H9 (cell line): ENCODE data around the gene RCSD1. TPM values are rescaled to one million over a fixed set of nuclear protein-coding genes. Genes with fewer than 3 reads are reported as not detected.

Experiments used
- DNase-seq: peaks from one replicate; pipeline ENCODE4 v3.0.0-alpha.2; 2017
- H2AFZ ChIP-seq: one replicate; pipeline ENCODE4 v1.6.1; 2013; ENCODE audit warnings: mild to moderate bottlenecking, low read length, control low read depth, moderate library complexity
- H2AK5ac ChIP-seq: 2 replicates; pipeline ENCODE4 v1.6.1; 2013; ENCODE audit warnings: low read length, control low read depth, mixed read lengths; ENCODE audit not compliant: insufficient read length
- H2BK120ac ChIP-seq: one replicate; pipeline ENCODE4 v1.6.1; 2013; ENCODE audit warnings: low read depth, mild to moderate bottlenecking, low read length, control low read depth, inconsistent platforms; ENCODE audit not compliant: poor library complexity, severe bottlenecking
- H2BK12ac ChIP-seq: 2 replicates; pipeline ENCODE4 v1.6.1; 2013; ENCODE audit warnings: low read length, control low read depth, mixed read lengths, low read depth; ENCODE audit not compliant: insufficient read length
- H2BK15ac ChIP-seq: 2 replicates; pipeline ENCODE4 v1.6.1; 2013; ENCODE audit warnings: low read depth, low read length, control low read depth
- H2BK20ac ChIP-seq: one replicate; pipeline ENCODE4 v1.6.1; 2013; ENCODE audit warnings: low read depth, mild to moderate bottlenecking, low read length, control low read depth, inconsistent platforms; ENCODE audit not compliant: poor library complexity, severe bottlenecking
- H2BK5ac ChIP-seq: 2 replicates; pipeline ENCODE4 v1.6.1; 2013; ENCODE audit warnings: low read length, control low read depth, mixed read lengths; ENCODE audit not compliant: insufficient read length
- H3K14ac ChIP-seq: 2 replicates; pipeline ENCODE4 v1.6.1; 2013; ENCODE audit warnings: low read length, control low read depth; ENCODE audit not compliant: insufficient read depth
- H3K18ac ChIP-seq: 2 replicates; pipeline ENCODE4 v1.6.1; 2013; ENCODE audit warnings: low read depth, mild to moderate bottlenecking, mixed read lengths, low read length, control low read depth; ENCODE audit not compliant: insufficient read length
- H3K23ac ChIP-seq: 2 replicates; pipeline ENCODE4 v1.6.1; 2013; ENCODE audit warnings: low read length, control low read depth, mixed read lengths, low read depth; ENCODE audit not compliant: insufficient read length
- H3K23me2 ChIP-seq: 2 replicates; pipeline ENCODE4 v1.6.1; 2013; ENCODE audit warnings: low read depth, mild to moderate bottlenecking, mixed read lengths, low read length, control low read depth; ENCODE audit not compliant: insufficient read length, poor library complexity, severe bottlenecking
- H3K27ac ChIP-seq: 2 replicates; pipeline ENCODE4 v1.5.1; 2013; ENCODE audit warnings: low read length, control low read depth, mixed read lengths, low read depth; ENCODE audit not compliant: insufficient read length
- H3K27me3 ChIP-seq: 2 replicates; pipeline ENCODE4 v1.6.1; 2013; ENCODE audit warnings: low read length, control low read depth, inconsistent platforms; ENCODE audit not compliant: insufficient read depth
- H3K4ac ChIP-seq: 2 replicates; pipeline ENCODE4 v1.6.1; 2013; ENCODE audit warnings: low read depth, mild to moderate bottlenecking, control low read depth, inconsistent platforms, low read length, moderate library complexity
- H3K4me1 ChIP-seq: 2 replicates; pipeline ENCODE4 v1.6.1; 2013; ENCODE audit warnings: low read length, control low read depth, inconsistent platforms; ENCODE audit not compliant: insufficient read depth
- H3K4me2 ChIP-seq: 2 replicates; pipeline ENCODE4 v1.6.1; 2013; ENCODE audit warnings: low read length, control low read depth, mixed read lengths; ENCODE audit not compliant: insufficient read length, insufficient read depth
- H3K56ac ChIP-seq: 2 replicates; pipeline ENCODE4 v1.6.1; 2013; ENCODE audit warnings: low read depth, mild to moderate bottlenecking, mixed read lengths, low read length, control low read depth; ENCODE audit not compliant: insufficient read length
- H3K79me1 ChIP-seq: 2 replicates; pipeline ENCODE4 v1.6.1; 2013; ENCODE audit warnings: low read depth, mild to moderate bottlenecking, moderate library complexity, low read length, control low read depth, inconsistent platforms; ENCODE audit not compliant: insufficient read depth, poor library complexity, severe bottlenecking
- H3K79me2 ChIP-seq: 2 replicates; pipeline ENCODE4 v1.6.1; 2013; ENCODE audit warnings: low read length, control low read depth, inconsistent platforms; ENCODE audit not compliant: insufficient read depth
- H3K9ac ChIP-seq: 2 replicates; pipeline ENCODE4 v1.6.1; 2013; ENCODE audit warnings: low read length, control low read depth, mixed read lengths; ENCODE audit not compliant: insufficient read length; ENCODE audit errors: extremely low read depth
- H3K9me3 ChIP-seq: one replicate; pipeline ENCODE4 v1.6.1; 2013; ENCODE audit warnings: low read depth, low read length, inconsistent platforms; ENCODE audit not compliant: control insufficient read depth
- H3T11ph ChIP-seq: one replicate; pipeline ENCODE4 v1.6.1; 2013; ENCODE audit warnings: mild to moderate bottlenecking, low read length, control low read depth, inconsistent platforms
- H4K20me1 ChIP-seq: one replicate; pipeline ENCODE4 v1.6.1; 2013; ENCODE audit not compliant: control insufficient read depth, insufficient read length, insufficient read depth
- H4K5ac ChIP-seq: 2 replicates; pipeline ENCODE4 v1.6.1; 2013; ENCODE audit warnings: low read depth, mild to moderate bottlenecking, mixed read lengths, low read length, control low read depth; ENCODE audit not compliant: insufficient read length
- H4K8ac ChIP-seq: replicated peaks from 2 replicates; pipeline ENCODE4 v1.6.1; 2013; ENCODE audit warnings: low read length, control low read depth, mixed read lengths, low read depth; ENCODE audit not compliant: insufficient read length
- H4K91ac ChIP-seq: 2 replicates; pipeline ENCODE4 v1.6.1; 2013; ENCODE audit warnings: low read depth, mild to moderate bottlenecking, moderate library complexity, mixed read lengths, low read length, control low read depth; ENCODE audit not compliant: insufficient read length
- H3K27ac Mint-ChIP-seq, 3 experiments: 2 replicates in 2 of 3; 3 replicates in 1 of 3; pipeline ENCODE4 v1.8.0; 2020 to 2021; ENCODE audit warnings: mixed read lengths in 3 of 3, mild to moderate bottlenecking in 1 of 3, moderate library complexity in 1 of 3
- H3K27me3 Mint-ChIP-seq: 2 replicates; pipeline ENCODE4 v1.8.0; 2021; ENCODE audit warnings: low read depth, mild to moderate bottlenecking, moderate library complexity, mixed read lengths
- H3K36me3 Mint-ChIP-seq, 3 experiments: 2 replicates in 2 of 3; 3 replicates in 1 of 3; pipeline ENCODE4 v1.8.0; 2020 to 2021; ENCODE audit warnings: low read depth in 3 of 3, mixed read lengths in 3 of 3; ENCODE audit not compliant: insufficient read depth in 1 of 3
- H3K4me1 Mint-ChIP-seq, 2 experiments: 2 replicates each; pipeline ENCODE4 v1.8.0; 2020; ENCODE audit warnings: mixed read lengths in 2 of 2
- H3K4me3 Mint-ChIP-seq, 2 experiments: 2 replicates in 1 of 2; 3 replicates in 1 of 2; pipeline ENCODE4 v1.8.0; 2020 to 2021; ENCODE audit warnings: mild to moderate bottlenecking in 2 of 2, mixed read lengths in 2 of 2, moderate library complexity in 1 of 2
- H3K9me3 Mint-ChIP-seq, 2 experiments: 2 replicates in 1 of 2; 3 replicates in 1 of 2; pipeline ENCODE4 v1.8.0; 2020; ENCODE audit warnings: mild to moderate bottlenecking in 2 of 2, mixed read lengths in 2 of 2, moderate library complexity in 1 of 2
- WGBS: extraction: QIAGEN DNeasy Blood & Tissue Kit; methylation state at CpG from one replicate; pipeline ENCODE4 v1.1.7; 2013; ENCODE audit warnings: missing lambda C conversion rate, low lambda C conversion rate, mixed read lengths; ENCODE audit not compliant: insufficient read length; ENCODE audit errors: extremely low coverage; 5-methylcytosine and 5-hydroxymethylcytosine counted together
- total RNA-seq: library from RNA; stranded (reverse); gene quantifications from 2 replicates; pipeline ENCODE4 v1.2.1, GENCODE V29; 2021
- TF ChIP-seq, protein P1 (sequence below): fragments of 200-600 bp; sonication (generic); conservative IDR thresholded peaks from 3 replicates; pipeline ENCODE4 v1.8.0; 2021; ENCODE audit warnings: antibody characterized with exemption, mild to moderate bottlenecking

The RCSD1 gene
- total RNA-seq, 1 experiment from 2014 or later, result 0.13 TPM

DNA sequence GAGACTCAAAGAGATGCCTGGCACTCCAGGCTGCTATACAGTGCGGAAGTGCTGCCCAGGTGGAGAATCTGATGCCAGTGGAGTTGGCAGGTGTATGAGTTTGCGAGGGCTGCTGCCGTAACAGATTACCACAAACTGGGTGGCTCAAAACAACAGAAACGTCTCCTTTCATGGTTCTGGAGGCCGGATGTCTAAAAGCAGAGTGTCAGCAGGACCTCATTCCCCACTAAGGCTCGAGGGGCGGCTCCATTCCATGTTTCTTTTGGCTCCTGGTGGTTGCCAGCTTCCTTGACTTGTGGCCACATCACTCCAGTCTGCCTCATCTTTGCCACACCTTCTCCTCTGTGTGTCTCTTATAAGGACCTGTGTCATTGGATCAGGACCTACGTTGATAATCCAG is 10.0 kb downstream of the RCSD1 start:
- Histone ChIP-seq H3K27ac (no peak overlapping the region), H2BK5ac (no peak overlapping the region), H3T11ph (no peak overlapping the region), H2AK5ac (no peak overlapping the region), H3K4ac (no peak overlapping the region), H3K4me1 (peaks cover 4% of the 10 kb centered on the region; the same call in 1 of the 2 replicates), H4K8ac (no peak overlapping the region), H4K5ac (no peak overlapping the region), H2BK120ac (no peak overlapping the region), H3K14ac (no peak overlapping the region), H3K56ac (no peak overlapping the region), H3K79me1 (no peaks in the 10 kb centered on the region), H3K18ac (no peak overlapping the region), H3K23me2 (peaks cover 3% of the 10 kb centered on the region), H2AFZ (no peak overlapping the region), H3K23ac (no peak overlapping the region), H3K27me3 (peaks cover 3% of the 10 kb centered on the region; the same call in 1 of the 2 replicates), H3K9me3 (no peaks in the 10 kb centered on the region), H3K9ac (no peak overlapping the region), H2BK15ac (no peak overlapping the region), H3K4me2 (no peak overlapping the region), H2BK12ac (no peak overlapping the region), H4K20me1 (no peaks in the 10 kb centered on the region), H2BK20ac (no peak overlapping the region), H4K91ac (no peak overlapping the region), H3K79me2 (no peaks in the 10 kb centered on the region)
- Mint-ChIP-seq H3K27me3 (peaks cover 31% of the 10 kb centered on the region), H3K4me3 (no peak overlapping the region), H3K9me3 (no peaks in the 10 kb centered on the region), H3K36me3 (no peaks in the 10 kb centered on the region), H3K27ac (no peak overlapping the region), H3K4me1 (peaks cover 6 to 8% of the 10 kb centered on the region in 2 experiments)
- WGBS, result no CpG with 5 or more reads among the region's 8 CpGs
- TF ChIP-seq, protein P1, sequence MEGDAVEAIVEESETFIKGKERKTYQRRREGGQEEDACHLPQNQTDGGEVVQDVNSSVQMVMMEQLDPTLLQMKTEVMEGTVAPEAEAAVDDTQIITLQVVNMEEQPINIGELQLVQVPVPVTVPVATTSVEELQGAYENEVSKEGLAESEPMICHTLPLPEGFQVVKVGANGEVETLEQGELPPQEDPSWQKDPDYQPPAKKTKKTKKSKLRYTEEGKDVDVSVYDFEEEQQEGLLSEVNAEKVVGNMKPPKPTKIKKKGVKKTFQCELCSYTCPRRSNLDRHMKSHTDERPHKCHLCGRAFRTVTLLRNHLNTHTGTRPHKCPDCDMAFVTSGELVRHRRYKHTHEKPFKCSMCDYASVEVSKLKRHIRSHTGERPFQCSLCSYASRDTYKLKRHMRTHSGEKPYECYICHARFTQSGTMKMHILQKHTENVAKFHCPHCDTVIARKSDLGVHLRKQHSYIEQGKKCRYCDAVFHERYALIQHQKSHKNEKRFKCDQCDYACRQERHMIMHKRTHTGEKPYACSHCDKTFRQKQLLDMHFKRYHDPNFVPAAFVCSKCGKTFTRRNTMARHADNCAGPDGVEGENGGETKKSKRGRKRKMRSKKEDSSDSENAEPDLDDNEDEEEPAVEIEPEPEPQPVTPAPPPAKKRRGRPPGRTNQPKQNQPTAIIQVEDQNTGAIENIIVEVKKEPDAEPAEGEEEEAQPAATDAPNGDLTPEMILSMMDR, result no peak
- DNase-seq, result no peak
